WI38 (cell line): Measurements from ENCODE around the gene TMED6.
"Not testable (repeated sequence)": the region's sequence is repeated elsewhere in the genome, so short reads cannot be mapped to it uniquely, and the experiment has no call there.

Experiments
- H3K4me3 ChIP-seq: 2 replicates; pipeline ENCODE4 v1.5.1; 2011; ENCODE audit warnings: low read depth, mild to moderate bottlenecking, control low read depth, low read length
- CTCF ChIP-seq: IDR thresholded peaks from 2 replicates; pipeline ENCODE4 v1.5.1; 2012; ENCODE audit warnings: low read depth, mild to moderate bottlenecking, control low read depth, low read length

Gene TMED6

DNA sequence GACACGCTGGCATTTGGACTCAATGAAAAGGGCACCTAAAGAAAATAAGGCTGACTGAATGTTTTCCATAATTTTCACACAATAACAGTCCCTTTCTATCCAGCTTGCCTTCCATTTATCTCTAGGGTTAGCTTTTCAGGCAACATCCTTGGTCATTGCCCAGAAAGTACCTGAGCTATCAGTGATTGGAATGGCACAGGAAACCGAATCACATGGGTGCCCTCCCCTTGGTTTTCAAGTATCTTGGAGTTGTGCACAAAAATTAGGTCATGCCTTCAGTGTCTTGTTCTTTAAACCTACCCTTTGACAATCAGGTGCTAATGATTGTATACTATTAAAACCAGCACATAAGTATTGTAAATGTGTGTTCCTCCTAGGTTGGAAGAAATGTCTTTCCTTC, 43.7 kb downstream of the TMED6 start:
- no peak for TF ChIP-seq CTCF

GRCh38 chr16:69307091-69307490, 44.5 kb downstream of the TMED6 start:
- TF ChIP-seq CTCF, result no peak
- no peak overlapping the region for H3K4me3 ChIP-seq

More for the DNA sequence above, 43.7 kb downstream of the TMED6 start:
- H3K4me3 ChIP-seq, result no peak overlapping the region

DNA sequence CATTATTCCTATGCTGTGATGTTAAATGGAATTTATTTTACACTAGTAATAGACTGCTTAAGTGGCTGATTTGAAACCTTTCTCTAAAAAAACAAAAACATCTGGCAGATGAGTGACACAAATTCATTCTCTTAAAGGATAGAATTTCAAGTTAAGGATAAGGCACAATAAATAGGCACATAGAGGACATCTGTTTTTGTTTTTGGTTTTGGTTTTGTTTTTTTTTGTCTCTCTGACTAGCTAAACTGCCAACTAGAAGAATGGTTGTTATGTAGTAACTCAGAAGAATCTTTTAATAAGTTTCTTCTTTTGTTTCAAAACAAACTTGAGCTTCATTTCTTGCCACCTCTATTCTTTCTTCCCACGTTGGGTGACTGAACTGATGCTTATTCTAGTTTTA, 45.6 kb downstream of the TMED6 start:
- no peak for TF ChIP-seq CTCF

GRCh38 chr16:69302301-69302700, 49.3 kb downstream of the TMED6 start:
- no peak for TF ChIP-seq CTCF
- no peak overlapping the region for H3K4me3 ChIP-seq

More for the DNA sequence above, 45.6 kb downstream of the TMED6 start:
- H3K4me3 ChIP-seq, result no peak overlapping the region

- TF ChIP-seq CTCF, result no peak
- no peak overlapping the region for H3K4me3 ChIP-seq
Measured at GRCh38 chr16:69301861-69302260, 49.7 kb downstream of the TMED6 start.

- no peak overlapping the region for H3K4me3 ChIP-seq
- no peak for TF ChIP-seq CTCF
Measured at GRCh38 chr16:69301187-69301586, 50.4 kb downstream of the TMED6 start.

DNA sequence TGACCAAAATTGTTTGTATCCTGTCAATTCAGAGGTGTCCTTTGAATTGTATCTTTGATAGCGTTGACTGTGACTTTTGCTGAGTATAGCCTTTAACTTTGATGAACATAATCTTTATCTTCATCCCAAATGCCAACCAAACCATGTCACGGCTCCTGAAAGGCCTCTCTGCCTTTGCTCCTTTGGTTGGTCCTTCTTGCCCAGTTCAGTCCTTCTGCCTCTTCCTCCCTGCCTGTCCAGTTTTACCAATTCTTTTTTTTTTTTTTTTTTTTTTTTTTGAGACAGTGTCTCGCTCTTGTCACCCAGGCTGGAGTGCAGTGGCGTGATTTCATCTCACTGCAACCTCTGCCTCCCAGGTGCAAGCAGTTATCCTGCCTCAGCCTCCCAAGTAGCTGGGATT, 53.3 kb downstream of the TMED6 start:
- no peak overlapping the region for H3K4me3 ChIP-seq
- no peak for TF ChIP-seq CTCF

- H3K4me3 ChIP-seq, result not testable (repeated sequence)
Measured at GRCh38 chr16:69296771-69297170, 54.8 kb downstream of the TMED6 start.
